Activated CD8-positive, alpha-beta memory T cell treated with anti-CD3 and anti-CD28 coated beads, Interleukin-2, amount 50 U/mL, for 48 hours (primary cell): ENCODE measurements around the gene RNF151.
A peak's percentile ranks its signal among the peaks of the same experiment; 100 is the strongest.
"Not testable (repeated sequence)": the region's sequence is repeated elsewhere in the genome, so short reads cannot be mapped to it uniquely, and the experiment has no call there.

Experiments used
- DNase-seq: peaks from one replicate; pipeline ENCODE4 v3.0.0-alpha.2; 2020

The RNF151 gene

DNA sequence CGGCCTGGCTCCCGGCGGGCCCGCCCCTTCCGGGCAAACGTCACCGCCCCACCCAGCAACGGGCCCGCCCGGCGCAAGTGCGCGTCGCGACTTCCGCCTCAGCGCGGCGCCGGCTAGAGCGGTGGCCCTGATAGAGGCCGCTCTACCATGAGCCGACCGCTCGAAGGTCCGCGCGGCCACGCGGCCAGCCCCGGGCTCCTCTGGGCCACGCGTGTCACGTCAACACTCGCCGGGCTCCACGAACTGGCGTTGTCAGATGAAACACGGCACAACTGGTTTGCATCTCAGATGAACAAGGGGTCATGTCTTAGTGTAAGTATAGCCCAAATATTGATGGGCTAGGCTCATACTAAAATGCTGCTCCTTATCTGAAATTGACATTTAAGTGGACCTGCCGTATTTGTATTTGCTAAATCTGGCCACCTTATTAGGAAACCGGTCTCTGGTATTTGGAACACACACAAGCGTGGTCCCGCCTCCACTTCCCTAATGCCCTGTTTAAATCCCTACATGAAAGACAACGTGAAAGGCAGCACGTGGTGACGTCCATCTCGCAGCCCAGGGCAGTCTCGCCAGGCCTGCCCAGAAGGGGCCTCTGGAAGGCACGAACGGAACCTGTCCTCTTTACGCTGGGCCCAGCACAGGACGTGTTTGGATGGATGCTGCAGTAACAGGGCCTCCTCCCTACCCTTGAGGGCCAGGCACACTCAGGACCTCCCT is 43.3 kb downstream of the RNF151 start, which contains the start of gene ZNF598:
ZNF598 (minus strand) TSS at position 31 of the 720 bp plus-strand sequence.
- peak; percentile 90 for DNase-seq

DNA sequence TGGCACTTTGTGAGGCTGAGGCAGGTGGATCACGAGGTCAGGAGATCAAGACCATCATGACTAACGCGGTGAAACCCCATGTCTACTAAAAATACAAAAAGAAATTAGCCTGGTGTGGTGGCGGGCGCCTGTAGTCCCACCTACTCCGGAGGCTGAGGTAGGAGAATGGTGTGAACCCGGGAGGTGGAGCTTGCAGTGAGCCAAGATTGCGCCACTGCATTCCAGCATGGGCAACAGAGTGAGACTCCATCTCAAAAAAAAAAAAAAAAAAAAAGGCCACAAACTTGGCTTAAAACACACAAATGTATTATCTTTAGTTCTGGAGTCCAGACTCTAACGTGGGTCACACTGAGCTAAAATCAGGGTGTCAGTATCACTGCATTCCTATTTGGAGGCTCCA is 45.1 kb downstream of the RNF151 start:
- not testable (repeated sequence) for DNase-seq

GRCh38 chr16:2013527-2013926 is 46.9 kb downstream of the RNF151 start:
- no peak for DNase-seq

GRCh38 chr16:2015117-2015946 is 48.7 kb downstream of the RNF151 start:
- no peak for DNase-seq

GRCh38 chr16:2015947-2016208 is 49.2 kb downstream of the RNF151 start:
- no peak for DNase-seq

DNA sequence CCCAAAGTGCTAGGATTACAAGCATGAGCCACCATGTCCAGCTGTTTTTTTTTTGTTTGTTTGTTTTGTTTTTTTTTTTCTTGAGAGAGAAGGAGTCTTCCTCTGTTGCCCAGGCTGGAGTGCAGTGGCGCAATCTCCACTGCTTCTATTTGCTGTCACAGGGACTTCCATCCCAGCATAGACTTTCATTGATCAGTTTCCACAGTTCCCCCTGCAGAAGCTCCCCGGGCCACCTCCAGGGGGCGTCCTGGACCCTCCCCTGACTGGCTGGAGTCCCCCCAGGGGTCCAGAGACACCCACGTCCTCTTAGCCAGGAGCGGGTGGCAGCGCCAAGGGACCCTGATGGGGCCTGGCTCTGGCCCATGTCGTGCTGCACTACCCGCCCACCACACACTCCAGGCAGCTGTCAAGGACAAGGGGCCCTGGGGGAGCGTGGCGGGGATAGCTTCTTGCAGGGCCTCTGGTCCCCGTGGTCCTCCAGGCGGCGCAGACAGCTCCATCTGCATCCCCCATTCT is 49.8 kb downstream of the RNF151 start:
- DNase-seq: peak; percentile 66
